GM12878 (cell line): ENCODE measurements around the gene CAV1. TPM values are rescaled to one million over a fixed set of nuclear protein-coding genes. Genes with fewer than 3 reads are reported as not detected.

Experiments used
- ATAC-seq: fragments of 200-7000 bp; cut with Tn5 transposase; 3 replicates; pipeline ENCODE4 v1.9.1; 2020; ENCODE audit warnings: mild to moderate bottlenecking, moderate library complexity
- BruUV-seq: library from RNA; stranded (reverse); fragments of 400-500 nt; replicated peaks from 2 replicates; lab custom pipeline; 2021; lab: Mats Ljungman, UMichigan
- CTCF ChIA-PET: fragments of 300-600 bp; sonication (Branson Sonifier 250); formaldehyde crosslinking; extraction: SDS; loops from one replicate; lab custom pipeline; 2021; ENCODE audit warnings: inconsistent platforms; lab: Yijun Ruan, JAX
- POLR2A ChIA-PET: fragments of 350-600 bp; formaldehyde crosslinking; extraction: SDS; loops from one replicate; lab custom pipeline; 2021; ENCODE audit warnings: inconsistent platforms; lab: Charles Lee
- RAD21 ChIA-PET: fragments of 300-600 bp; sonication (Branson Sonifier 250); formaldehyde crosslinking; loops from one replicate; lab custom pipeline; 2023; ENCODE audit warnings: antibody characterized with exemption; ENCODE audit not compliant: unreplicated experiment; lab: Charles Lee
- SMC1A ChIA-PET: fragments of 300-600 bp; sonication (Branson Sonifier 250); formaldehyde crosslinking; loops from one replicate; lab custom pipeline; 2023; ENCODE audit not compliant: unreplicated experiment, uncharacterized antibody; lab: Charles Lee
- DNase-seq: peaks from one replicate; pipeline ENCODE4 v3.0.0-alpha.2; 2011; ENCODE audit warnings: low read depth, low spot score
- FAIRE-seq: peaks from 3 replicates; lab custom pipeline; 2011; peaks lifted over from hg19 to GRCh38; lab: Jason Lieb, UNC
- H2AFZ ChIP-seq: 2 replicates; pipeline ENCODE4 v1.6.0; 2011; ENCODE audit warnings: low read depth, low read length, control low read depth; ENCODE audit not compliant: control insufficient read depth
- H3K27ac ChIP-seq: 2 replicates; pipeline ENCODE4 v1.5.1; 2011; ENCODE audit warnings: control low read depth; ENCODE audit not compliant: control insufficient read depth, insufficient read depth
- H3K27me3 ChIP-seq, 2 experiments: replicated peaks in 1 of 2; 2 replicates each; pipeline versions ENCODE4 v1.6.0 to v1.6.1; 2011; ENCODE audit warnings: low read length in 1 of 2; ENCODE audit not compliant: control insufficient read depth in 2 of 2, insufficient read depth in 2 of 2
- H3K36me3 ChIP-seq, 2 experiments: 2 replicates each; pipeline ENCODE4 v1.5.1; 2011; ENCODE audit warnings: low read length in 1 of 2; ENCODE audit not compliant: control insufficient read depth in 2 of 2, insufficient read depth in 2 of 2
- H3K4me1 ChIP-seq: 2 replicates; pipeline ENCODE4 v1.6.1; 2011; ENCODE audit warnings: mild to moderate bottlenecking, low read length, moderate library complexity, mixed read lengths; ENCODE audit not compliant: control insufficient read depth, insufficient read depth
- H3K4me2 ChIP-seq: 2 replicates; pipeline ENCODE4 v1.6.0; 2011; ENCODE audit warnings: control low read depth; ENCODE audit not compliant: control insufficient read depth, insufficient read depth
- H3K4me3 ChIP-seq: fragments of 200-600 bp; sonication (generic); 2 replicates; pipeline ENCODE4 v1.5.1; 2016
- H3K79me2 ChIP-seq: 2 replicates; pipeline ENCODE4 v1.6.0; 2011; ENCODE audit warnings: low read length; ENCODE audit not compliant: control insufficient read depth, insufficient read depth
- H3K9ac ChIP-seq: 2 replicates; pipeline ENCODE4 v1.8.0; 2011; ENCODE audit warnings: low read length, control low read depth, mixed read lengths; ENCODE audit not compliant: control insufficient read depth, insufficient read depth
- H3K9me3 ChIP-seq: replicated peaks from 3 replicates; pipeline ENCODE4 v1.5.1; 2011; ENCODE audit warnings: mild to moderate bottlenecking, low read length; ENCODE audit not compliant: control insufficient read depth, insufficient read depth
- H4K20me1 ChIP-seq: 2 replicates; pipeline ENCODE4 v1.6.0; 2011; ENCODE audit not compliant: control insufficient read depth, insufficient read depth
- ASH2L ChIP-seq: fragments of 300-600, 200-600 bp; sonication (generic); IDR thresholded peaks from 2 replicates; pipeline ENCODE4 v1.6.1; 2017; ENCODE audit warnings: low read depth, mild to moderate bottlenecking, borderline replicate concordance
- CBX5 ChIP-seq: sonication (generic); IDR thresholded peaks from 2 replicates; pipeline ENCODE4 v1.6.1; 2016; ENCODE audit warnings: low read depth, moderate library complexity, mild to moderate bottlenecking, inconsistent platforms
- CEBPB ChIP-seq, 2 experiments: fragments of 150-350 bp in 1 of 2; IDR thresholded peaks; 2 replicates each; pipeline ENCODE4 v1.6.1; 2012 to 2014; ENCODE audit warnings: low read depth in 2 of 2, low read length in 2 of 2, borderline replicate concordance in 1 of 2, inconsistent platforms in 1 of 2
- HCFC1 ChIP-seq: fragments of 150-350 bp; IDR thresholded peaks from 2 replicates; pipeline ENCODE4 v1.6.1; 2014; ENCODE audit warnings: low read length
- IKZF1 ChIP-seq: fragments of 450-650 bp; conservative IDR thresholded peaks from 2 replicates; pipeline ENCODE4 v1.6.1; 2017; ENCODE audit warnings: antibody characterized with exemption, mild to moderate bottlenecking
- MYC ChIP-seq: IDR thresholded peaks from 2 replicates; pipeline ENCODE4 v1.6.1; 2011; ENCODE audit warnings: mild to moderate bottlenecking, low read length, moderate library complexity, inconsistent platforms; ENCODE audit not compliant: insufficient read depth, insufficient replicate concordance, insufficient read length, severe bottlenecking
- NFIC ChIP-seq: IDR thresholded peaks from 2 replicates; pipeline ENCODE4 v1.6.1; 2012; ENCODE audit warnings: low read depth, mild to moderate bottlenecking, inconsistent platforms, low read length, moderate library complexity
- NFXL1 ChIP-seq: fragments of 450-650 bp; IDR thresholded peaks from 2 replicates; pipeline ENCODE4 v1.6.1; 2017; ENCODE audit warnings: antibody characterized with exemption, mild to moderate bottlenecking, borderline replicate concordance
- NRF1 ChIP-seq: conservative IDR thresholded peaks from 2 replicates; pipeline ENCODE4 v1.6.1; 2011; ENCODE audit warnings: mild to moderate bottlenecking, low read depth, low read length, improper control_type of control experiment
- RBBP5 ChIP-seq: fragments of 200-600 bp; sonication (generic); conservative IDR thresholded peaks from 2 replicates; pipeline ENCODE4 v1.6.1; 2016
- RCOR1 ChIP-seq: conservative IDR thresholded peaks from 2 replicates; pipeline ENCODE4 v1.6.1; 2012; ENCODE audit warnings: low read depth, low read length, improper control_type of control experiment
- SIN3A ChIP-seq: IDR thresholded peaks from 2 replicates; pipeline ENCODE4 v1.6.1; 2012; ENCODE audit warnings: low read depth, low read length, improper control_type of control experiment
- SP1 ChIP-seq: IDR thresholded peaks from one replicate; pipeline ENCODE4 v1.6.1; 2011; ENCODE audit warnings: low read depth, low read length
- SUPT20H ChIP-seq: IDR thresholded peaks from 2 replicates; pipeline ENCODE4 v1.6.1; 2011; ENCODE audit warnings: low read depth, mild to moderate bottlenecking, low read length, moderate library complexity, borderline replicate concordance; ENCODE audit not compliant: control insufficient read depth
- ZNF622 ChIP-seq: fragments of 450-650 bp; IDR thresholded peaks from 2 replicates; pipeline ENCODE4 v1.6.1; 2017; ENCODE audit warnings: mild to moderate bottlenecking, inconsistent platforms
- WGBS: methylation state at CpG from one replicate; pipeline ENCODE4 v1.1.6; 2016; ENCODE audit warnings: low lambda C conversion rate; ENCODE audit not compliant: insufficient replicate concordance, insufficient coverage; ENCODE audit errors: missing lambda C conversion rate; 5-methylcytosine and 5-hydroxymethylcytosine counted together
- in situ Hi-C: fragments of 300-500 bp; cut with MboI; formaldehyde crosslinking; loops from 9 replicates; pipeline ENCODE4 v1.14.3; 2018; ENCODE audit warnings: mixed read lengths
- intact Hi-C: fragments of 100-400 bp; cut with micrococcal nuclease; formaldehyde crosslinking; loops from one replicate; pipeline ENCODE4 v1.14.2; 2022; ENCODE audit not compliant: unreplicated experiment
- polyA plus RNA-seq, 11 experiments: library from polyadenylated mRNA; depleted of rRNA in 4 of 11; unstranded in 6 of 11; stranded (reverse) in 5 of 11; fragments of >200 nt; fragmentation: Nextera tagmentation in 4 of 11; fragmentation: Illumina TruSeq in 1 of 11; extraction: Ambion mirVana in 4 of 11; extraction: Trizol in 1 of 11; gene quantifications; 1 replicate in 1 of 11; 2 replicates in 10 of 11; pipeline versions ENCODE4 v1.2.1 to v1.2.3, GENCODE V29; 2011 to 2016; ENCODE audit warnings: inconsistent platforms in 2 of 11, missing spikeins in 2 of 11, low read depth in 1 of 11
- total RNA-seq, 4 experiments: library from RNA; depleted of rRNA in 3 of 4; stranded (reverse); fragments of >200 nt in 3 of 4; fragmentation: Illumina TruSeq in 1 of 4; extraction: Trizol in 1 of 4; gene quantifications; 2 replicates each; pipeline versions ENCODE4 v1.2.1 to v1.2.3, GENCODE V29; 2013 to 2021
- TF ChIP-seq, protein P1 (sequence below): fragments of 450-650 bp; IDR thresholded peaks from 2 replicates; pipeline ENCODE4 v1.6.1; 2017; ENCODE audit warnings: borderline replicate concordance
- TF ChIP-seq, protein P2 (sequence below): fragments of 450-650 bp; IDR thresholded peaks from 2 replicates; pipeline ENCODE4 v1.6.1; 2016; ENCODE audit warnings: mild to moderate bottlenecking
- TF ChIP-seq, protein P3 (sequence below): IDR thresholded peaks from 2 replicates; pipeline ENCODE4 v1.6.1; 2012; ENCODE audit warnings: low read depth, low read length, improper control_type of control experiment
- TF ChIP-seq, protein P4 (sequence below): IDR thresholded peaks from 2 replicates; pipeline ENCODE4 v1.6.1; 2011; ENCODE audit warnings: borderline replicate concordance, low read depth, mild to moderate bottlenecking, moderate library complexity, mixed read lengths, low read length; ENCODE audit not compliant: insufficient read depth; ENCODE audit errors: extremely low read length

CAV1 gene
- total and polyA plus RNA-seq, 10 of the 15 experiments (the other 5 are each of a cell fraction or from before 2014, with no cell fraction given): 0.45 to 26.5 (median 2.0) TPM

DNA sequence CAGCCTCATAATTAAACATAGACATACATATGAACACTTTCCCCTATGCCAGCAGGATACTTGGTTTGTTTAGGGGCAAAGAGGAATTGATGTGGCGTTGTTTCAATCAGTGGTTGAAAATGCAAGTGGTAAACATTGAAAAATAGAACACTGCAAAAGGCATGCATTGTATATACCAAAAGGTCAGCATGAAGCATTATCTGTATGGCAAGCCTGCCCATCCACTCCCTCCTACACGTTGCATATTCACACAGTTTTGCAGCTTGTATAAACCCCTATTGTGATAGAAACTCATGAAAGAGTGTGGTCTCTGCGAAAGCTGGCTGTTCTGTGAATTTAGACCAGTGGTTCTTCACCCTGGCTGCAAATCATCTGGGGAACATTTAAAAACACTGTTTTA lies 17.1 kb downstream of the CAV1 start:
- ChIA-PET SMC1A (interaction anchor here (1.3 kb wide), 1 partner anchor 10 kb away, joined by 3 read pairs; no protein-coding TSS in a partner anchor), RAD21 (no interaction called here), CTCF (interaction anchor here (1.1 to 2.9 kb wide), 3 partner anchors 13 to 41 kb away, joined by 3 to 10 read pairs (median 3); partner anchors contain the start of gene CAV1), POLR2A (no interaction called here)
- Histone ChIP-seq H2AFZ (no peak overlapping the region), H3K27ac (no peak overlapping the region), H3K36me3 (no peaks in the 10 kb centered on the region), H3K4me3 (no peak overlapping the region), H3K9ac (no peak overlapping the region), H3K4me2 (no peak overlapping the region), H3K79me2 (no peaks in the 10 kb centered on the region), H3K4me1 (0 out of 2 replicates have a peak, but pooled peaks cover 4% of the 10 kb centered on the region), H3K9me3 (peaks cover 1% of the 10 kb centered on the region; the same call in 2 of the 3 replicates), H3K27me3 (no peaks in the 10 kb centered on the region), H4K20me1 (no peaks in the 10 kb centered on the region)
- intact Hi-C loops (no loop called here), in situ Hi-C loops (no loop called here)
- WGBS: 42% methylated on average over 3 of the region's 3 CpGs
- no TSS peak for BruUV-seq
- FAIRE-seq (no peak), ATAC-seq (no peak; the same call in 1 of the 3 replicates), DNase-seq (no peak)
- no peak for TF ChIP-seq HCFC1
- TF ChIP-seq, protein P1, sequence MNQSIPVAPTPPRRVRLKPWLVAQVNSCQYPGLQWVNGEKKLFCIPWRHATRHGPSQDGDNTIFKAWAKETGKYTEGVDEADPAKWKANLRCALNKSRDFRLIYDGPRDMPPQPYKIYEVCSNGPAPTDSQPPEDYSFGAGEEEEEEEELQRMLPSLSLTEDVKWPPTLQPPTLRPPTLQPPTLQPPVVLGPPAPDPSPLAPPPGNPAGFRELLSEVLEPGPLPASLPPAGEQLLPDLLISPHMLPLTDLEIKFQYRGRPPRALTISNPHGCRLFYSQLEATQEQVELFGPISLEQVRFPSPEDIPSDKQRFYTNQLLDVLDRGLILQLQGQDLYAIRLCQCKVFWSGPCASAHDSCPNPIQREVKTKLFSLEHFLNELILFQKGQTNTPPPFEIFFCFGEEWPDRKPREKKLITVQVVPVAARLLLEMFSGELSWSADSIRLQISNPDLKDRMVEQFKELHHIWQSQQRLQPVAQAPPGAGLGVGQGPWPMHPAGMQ: no peak
- TF ChIP-seq, protein P2, sequence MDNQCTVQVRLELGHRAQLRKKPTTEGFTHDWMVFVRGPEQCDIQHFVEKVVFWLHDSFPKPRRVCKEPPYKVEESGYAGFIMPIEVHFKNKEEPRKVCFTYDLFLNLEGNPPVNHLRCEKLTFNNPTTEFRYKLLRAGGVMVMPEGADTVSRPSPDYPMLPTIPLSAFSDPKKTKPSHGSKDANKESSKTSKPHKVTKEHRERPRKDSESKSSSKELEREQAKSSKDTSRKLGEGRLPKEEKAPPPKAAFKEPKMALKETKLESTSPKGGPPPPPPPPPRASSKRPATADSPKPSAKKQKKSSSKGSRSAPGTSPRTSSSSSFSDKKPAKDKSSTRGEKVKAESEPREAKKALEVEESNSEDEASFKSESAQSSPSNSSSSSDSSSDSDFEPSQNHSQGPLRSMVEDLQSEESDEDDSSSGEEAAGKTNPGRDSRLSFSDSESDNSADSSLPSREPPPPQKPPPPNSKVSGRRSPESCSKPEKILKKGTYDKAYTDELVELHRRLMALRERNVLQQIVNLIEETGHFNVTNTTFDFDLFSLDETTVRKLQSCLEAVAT: no peak
- TF ChIP-seq NFIC: no peak
- TF ChIP-seq RCOR1: no peak
- TF ChIP-seq, protein P3, sequence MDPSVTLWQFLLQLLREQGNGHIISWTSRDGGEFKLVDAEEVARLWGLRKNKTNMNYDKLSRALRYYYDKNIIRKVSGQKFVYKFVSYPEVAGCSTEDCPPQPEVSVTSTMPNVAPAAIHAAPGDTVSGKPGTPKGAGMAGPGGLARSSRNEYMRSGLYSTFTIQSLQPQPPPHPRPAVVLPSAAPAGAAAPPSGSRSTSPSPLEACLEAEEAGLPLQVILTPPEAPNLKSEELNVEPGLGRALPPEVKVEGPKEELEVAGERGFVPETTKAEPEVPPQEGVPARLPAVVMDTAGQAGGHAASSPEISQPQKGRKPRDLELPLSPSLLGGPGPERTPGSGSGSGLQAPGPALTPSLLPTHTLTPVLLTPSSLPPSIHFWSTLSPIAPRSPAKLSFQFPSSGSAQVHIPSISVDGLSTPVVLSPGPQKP: no peak
- TF ChIP-seq MYC: no peak
- no peak for TF ChIP-seq SUPT20H
- TF ChIP-seq SIN3A: no peak
- TF ChIP-seq CBX5: no peak
- no peak for TF ChIP-seq SP1
- TF ChIP-seq, protein P4, sequence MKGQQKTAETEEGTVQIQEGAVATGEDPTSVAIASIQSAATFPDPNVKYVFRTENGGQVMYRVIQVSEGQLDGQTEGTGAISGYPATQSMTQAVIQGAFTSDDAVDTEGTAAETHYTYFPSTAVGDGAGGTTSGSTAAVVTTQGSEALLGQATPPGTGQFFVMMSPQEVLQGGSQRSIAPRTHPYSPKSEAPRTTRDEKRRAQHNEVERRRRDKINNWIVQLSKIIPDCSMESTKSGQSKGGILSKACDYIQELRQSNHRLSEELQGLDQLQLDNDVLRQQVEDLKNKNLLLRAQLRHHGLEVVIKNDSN: no peak
- no peak for TF ChIP-seq NRF1
- no peak for TF ChIP-seq RBBP5
- no peak for TF ChIP-seq ZNF622
- no peak for TF ChIP-seq IKZF1
- TF ChIP-seq ASH2L: no peak
- TF ChIP-seq NFXL1: no peak
- no peak for TF ChIP-seq CEBPB (IDR thresholded peaks at IDR 0.05; ENCODE audit: borderline replicate concordance in 1 of 2, low read depth in 2 of 2, low read length in 2 of 2)
